Measurements from ENCODE around the gene VASH2. TPM values are rescaled to one million over a fixed set of nuclear protein-coding genes. Genes with fewer than 3 reads are reported as not detected.

VASH2 gene
- total and polyA plus RNA-seq, 2 of the 8 experiments (the other 6 are each of a cell fraction or from before 2014, with no cell fraction given): 44.0 to 187 TPM

GRCh38 chr1:212920246-212920645 is 30.1 kb upstream of the VASH2 start:
- WGBS, 2 experiments (ENCODE audit: extremely low coverage in 1 of 2, insufficient coverage in 1 of 2, insufficient read length in 1 of 2, insufficient replicate concordance in 2 of 2, low coverage in 1 of 2, low lambda C conversion rate in 2 of 2, missing lambda C conversion rate in 1 of 2): 79% methylated on average over 7 of the region's 7 CpGs; no CpG with 5 or more reads in 1 of the 2 experiments
- no peaks in the 10 kb centered on the region; the same call in 1 of the 2 replicates for H3K79me1 ChIP-seq (ENCODE audit: low read depth, low read length)
- H3K27me3 ChIP-seq (replicated peaks in 1 of 4; ENCODE audit: control insufficient read depth in 3 of 4, extremely low read depth in 1 of 4, insufficient read depth in 3 of 4, low read length in 3 of 4): no peaks in the 10 kb centered on the region
- no peak overlapping the region for H3K18ac ChIP-seq (ENCODE audit: extremely low read depth, low read length)
- H2BK120ac ChIP-seq (replicated peaks; ENCODE audit: low read depth, low read length): no peak overlapping the region
- no peak overlapping the region for H3K9ac ChIP-seq (replicated peaks in 1 of 4; ENCODE audit: extremely low read depth in 1 of 4, low read depth in 3 of 4, low read length in 3 of 4)
- no peaks in the 10 kb centered on the region; a peak in 1 of 8 replicates for H3K36me3 ChIP-seq (ENCODE audit: control insufficient read depth in 2 of 4, insufficient read depth in 4 of 4, low read length in 3 of 4)
- H2BK5ac ChIP-seq (ENCODE audit: low read depth, low read length): peak overlapping the region; percentile 41; the same call in 1 of the 2 replicates
- H3K4me3 ChIP-seq (ENCODE audit: extremely low read depth in 1 of 4, insufficient read depth in 2 of 4, low read depth in 3 of 4, low read length in 4 of 4): no peak overlapping the region
- H4K5ac ChIP-seq (ENCODE audit: insufficient read length, low read depth, low read length): no peak overlapping the region
- no peak for FAIRE-seq
- ChIA-PET POLR2A (ENCODE audit: partially characterized antibody) (interaction anchor here (0.6 to 5.8 kb wide), 10 partner anchors 11 to 62 kb away, joined by 3 to 40 read pairs (median 4); partner anchors contain the start of gene FLVCR1), CTCF (ENCODE audit: partially characterized antibody) (interaction anchor here (1.0 to 5.9 kb wide), 15 partner anchors 11 to 105 kb away, joined by 3 to 29 read pairs (median 6); partner anchors contain the start of gene VASH2)
- H2BK15ac ChIP-seq (ENCODE audit: low read length): peak overlapping the region; percentile 88; the same call in 1 of the 2 replicates
- no peak overlapping the region for H2AFZ ChIP-seq (ENCODE audit: low read length)
- peaks cover 0 to 3% of the 10 kb centered on the region in 2 experiments; a peak in 1 of 4 replicates for H3K79me2 ChIP-seq (ENCODE audit: control insufficient read depth in 1 of 2, insufficient read depth in 2 of 2, low read length in 2 of 2)
- DNase-seq (ENCODE audit: low read depth in 1 of 2, low spot score in 2 of 2): no peak
- no peak overlapping the region for H3K14ac ChIP-seq (ENCODE audit: insufficient read length)
- H2BK20ac ChIP-seq (ENCODE audit: low read length): no peak overlapping the region
- H3K9me3 ChIP-seq (ENCODE audit: insufficient read depth in 2 of 2, low read depth in 1 of 2, low read length in 1 of 2): no peaks in the 10 kb centered on the region
- no peak overlapping the region for H3K23ac ChIP-seq (ENCODE audit: insufficient read length)
- H4K91ac ChIP-seq (replicated peaks; ENCODE audit: insufficient read length, low read length): peak overlapping the region; percentile 81
- H3K23me2 ChIP-seq (ENCODE audit: low read depth, low read length): peaks cover 3% of the 10 kb centered on the region
- no peak overlapping the region for H3K27ac ChIP-seq (ENCODE audit: low read depth, low read length)
- H4K8ac ChIP-seq (ENCODE audit: extremely low read depth, insufficient read depth, low read length): no peak overlapping the region
- no peak overlapping the region for H3K4me2 ChIP-seq (ENCODE audit: insufficient read depth in 1 of 2, low read depth in 2 of 2, low read length in 2 of 2)
- H2AK5ac ChIP-seq (ENCODE audit: low read depth, low read length): 0 out of 2 replicates have a peak overlapping the region, but pooled peaks have one; percentile 30
- H2BK12ac ChIP-seq (ENCODE audit: low read depth, low read length): peak overlapping the region; percentile 44; the same call in 1 of the 2 replicates
- H3K56ac ChIP-seq (replicated peaks; ENCODE audit: insufficient read length, low read depth, low read length): no peak overlapping the region
- H4K20me1 ChIP-seq (replicated peaks in 1 of 2; ENCODE audit: control insufficient read depth in 1 of 2, insufficient read depth in 2 of 2, low read length in 2 of 2): no peaks in the 10 kb centered on the region
- H3K4me1 ChIP-seq (replicated peaks in 1 of 4; ENCODE audit: control insufficient read depth in 3 of 4, insufficient read depth in 4 of 4, low read length in 3 of 4): peaks cover 8 to 20% (median 16%) of the 10 kb centered on the region in 4 experiments
- H3K4ac ChIP-seq (replicated peaks; ENCODE audit: insufficient read length, low read depth, low read length): no peak overlapping the region
- TF ChIP-seq EGR1 (IDR thresholded peaks at IDR 0.05; ENCODE audit: borderline replicate concordance, low read depth, low read length) (no peak), EP300 (IDR thresholded peaks at IDR 0.05; ENCODE audit: borderline replicate concordance in 1 of 2, low read depth in 2 of 2, low read length in 2 of 2) (no peak), CHD1 (IDR thresholded peaks at IDR 0.05; ENCODE audit: low read depth, low read length) (no peak), SP2 (IDR thresholded peaks at IDR 0.05; ENCODE audit: low read length) (no peak), TCF12 (IDR thresholded peaks at IDR 0.05; ENCODE audit: low read depth, low read length) (no peak), SIX5 (IDR thresholded peaks at IDR 0.05; ENCODE audit: low read depth, low read length) (no peak), CHD2 (IDR thresholded peaks at IDR 0.05; ENCODE audit: low read length) (no peak)
